ENCODE results near the gene AOPEP. TPM values are rescaled to one million over a fixed set of nuclear protein-coding genes. Genes with fewer than 3 reads are reported as not detected.
A peak's percentile ranks its signal among the peaks of the same experiment; 100 is the strongest.

AOPEP gene
- total RNA-seq, 1 experiment from 2014 or later: 89.5 TPM

DNA sequence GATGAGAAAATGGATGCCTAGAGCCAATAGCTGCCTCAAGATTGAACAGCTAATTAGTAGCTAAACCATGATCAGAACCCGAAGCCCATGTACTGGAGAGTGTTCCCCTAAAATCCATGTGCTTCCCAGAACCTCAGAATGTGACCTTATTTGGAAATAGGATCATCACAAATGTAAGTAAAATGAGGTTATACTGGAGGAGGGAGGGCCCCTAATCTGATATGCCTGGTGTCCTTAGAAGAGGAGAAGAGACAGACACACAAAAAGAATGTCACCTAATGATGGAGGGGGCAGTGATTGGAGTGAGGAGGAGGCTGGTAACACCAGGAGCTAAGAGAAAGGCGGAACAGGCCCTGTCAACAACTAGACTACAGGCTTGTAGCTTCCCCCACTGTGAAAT lies 45.9 kb upstream of the AOPEP start:
- no peak for DNase-seq
- peaks cover 12% of the 10 kb centered on the region for H3K27me3 Mint-ChIP-seq (ENCODE audit: unreplicated experiment)
- peaks cover 9% of the 10 kb centered on the region for H3K4me1 Mint-ChIP-seq (ENCODE audit: low read depth, unreplicated experiment)
- no peak for TF ChIP-seq CTCF (IDR thresholded peaks at IDR 0.05; ENCODE audit: unreplicated experiment)
- no TSS peak for BruUV-seq (replicated peaks)
- no peaks in the 10 kb centered on the region for H3K9me3 Mint-ChIP-seq (ENCODE audit: low read depth, unreplicated experiment)
- H3K27ac Mint-ChIP-seq (ENCODE audit: unreplicated experiment): no peak overlapping the region
- intact Hi-C loops (cut with micrococcal nuclease; ENCODE audit: unreplicated experiment): loop anchor here (1.0 to 5.0 kb wide), 2 partner anchors 102 to 451 kb away; no protein-coding TSS in a partner anchor
- CTCF ChIA-PET: interaction anchor here (0.8 to 1.9 kb wide), 8 partner anchors 12 to 451 kb away, joined by 3 to 11 read pairs (median 4); no protein-coding TSS in a partner anchor
- no peaks in the 10 kb centered on the region for H3K36me3 Mint-ChIP-seq (ENCODE audit: insufficient read depth, unreplicated experiment)
- H3K4me3 Mint-ChIP-seq (ENCODE audit: low read depth, unreplicated experiment): no peak overlapping the region

- BruUV-seq (replicated peaks): no TSS peak
- Mint-ChIP-seq H3K27ac (ENCODE audit: unreplicated experiment) (no peak overlapping the region), H3K36me3 (ENCODE audit: insufficient read depth, unreplicated experiment) (no peaks in the 10 kb centered on the region), H3K4me3 (ENCODE audit: low read depth, unreplicated experiment) (no peak overlapping the region), H3K9me3 (ENCODE audit: low read depth, unreplicated experiment) (no peaks in the 10 kb centered on the region), H3K27me3 (ENCODE audit: unreplicated experiment) (peaks cover 12% of the 10 kb centered on the region), H3K4me1 (ENCODE audit: low read depth, unreplicated experiment) (peaks cover 9% of the 10 kb centered on the region)
- CTCF ChIA-PET: interaction anchor here (0.6 to 2.0 kb wide), 10 partner anchors 11 to 486 kb away, joined by 3 to 11 read pairs (median 4); partner anchors contain the start of gene PCAT7
- TF ChIP-seq CTCF (IDR thresholded peaks at IDR 0.05; ENCODE audit: unreplicated experiment): peak; percentile 37
- peak; percentile 66 for DNase-seq
- intact Hi-C loops (cut with micrococcal nuclease; ENCODE audit: unreplicated experiment): loop anchor here (1.0 to 5.0 kb wide), 2 partner anchors 101 to 450 kb away; no protein-coding TSS in a partner anchor
Measured at GRCh38 chr9:94681508-94681907, 45.0 kb upstream of the AOPEP start.

DNA sequence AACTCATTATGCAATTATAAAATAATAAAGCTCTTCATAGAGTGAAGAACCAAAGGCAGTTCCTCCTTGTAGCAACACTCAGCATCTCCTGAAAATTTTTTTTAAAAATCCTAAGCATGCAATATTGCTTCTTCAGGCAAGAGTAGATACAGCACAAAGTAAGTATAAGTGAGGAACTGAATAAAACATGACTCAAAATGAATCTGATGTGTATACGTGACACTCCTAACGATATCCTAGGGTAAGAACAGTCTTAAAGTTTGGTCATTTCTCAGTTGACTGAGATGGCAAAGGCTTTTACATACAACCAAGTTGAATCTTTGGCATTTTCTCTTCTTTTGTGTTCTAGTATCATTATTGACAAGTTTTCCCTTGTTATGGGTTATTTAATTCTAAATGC lies 41.1 kb upstream of the AOPEP start:
- CTCF ChIA-PET: no interaction called here
- no peaks in the 10 kb centered on the region for H3K36me3 Mint-ChIP-seq (ENCODE audit: insufficient read depth, unreplicated experiment)
- intact Hi-C loops (cut with micrococcal nuclease; ENCODE audit: unreplicated experiment): no loop called here
- no peak for TF ChIP-seq CTCF (IDR thresholded peaks at IDR 0.05; ENCODE audit: unreplicated experiment)
- no peaks in the 10 kb centered on the region for H3K9me3 Mint-ChIP-seq (ENCODE audit: low read depth, unreplicated experiment)
- H3K4me1 Mint-ChIP-seq (ENCODE audit: low read depth, unreplicated experiment): peaks cover 9% of the 10 kb centered on the region
- no peak overlapping the region for H3K27ac Mint-ChIP-seq (ENCODE audit: unreplicated experiment)
- H3K4me3 Mint-ChIP-seq (ENCODE audit: low read depth, unreplicated experiment): no peak overlapping the region
- DNase-seq: no peak
- H3K27me3 Mint-ChIP-seq (ENCODE audit: unreplicated experiment): no peaks in the 10 kb centered on the region
- no TSS peak for BruUV-seq (replicated peaks)

DNA sequence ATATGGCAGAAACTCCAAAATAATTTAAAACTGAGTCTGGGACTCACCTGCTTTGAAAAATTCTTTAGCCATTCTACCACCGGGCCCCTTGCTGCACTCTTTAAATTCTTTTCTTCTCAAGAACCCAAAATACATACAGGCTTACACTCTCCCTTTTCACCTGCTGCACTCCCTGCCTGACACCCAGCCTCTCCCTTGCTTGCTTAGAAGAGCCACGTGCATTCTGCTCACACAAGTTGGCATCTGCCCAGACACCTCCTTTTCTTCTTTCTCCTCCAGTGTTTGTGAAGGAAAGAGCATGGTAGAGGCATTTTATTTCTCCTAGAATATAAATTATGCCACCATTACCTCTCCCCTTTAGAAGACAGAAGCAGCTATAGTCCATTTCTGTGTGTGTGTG lies 39.0 kb upstream of the AOPEP start:
- H3K27me3 Mint-ChIP-seq (ENCODE audit: unreplicated experiment): no peaks in the 10 kb centered on the region
- BruUV-seq (replicated peaks): no TSS peak
- no peak for DNase-seq
- no peak for TF ChIP-seq CTCF (IDR thresholded peaks at IDR 0.05; ENCODE audit: unreplicated experiment)
- H3K9me3 Mint-ChIP-seq (ENCODE audit: low read depth, unreplicated experiment): no peaks in the 10 kb centered on the region
- no peak overlapping the region for H3K27ac Mint-ChIP-seq (ENCODE audit: unreplicated experiment)
- H3K4me3 Mint-ChIP-seq (ENCODE audit: low read depth, unreplicated experiment): no peak overlapping the region
- intact Hi-C loops (cut with micrococcal nuclease; ENCODE audit: unreplicated experiment): no loop called here
- no peaks in the 10 kb centered on the region for H3K36me3 Mint-ChIP-seq (ENCODE audit: insufficient read depth, unreplicated experiment)
- no peaks in the 10 kb centered on the region for H3K4me1 Mint-ChIP-seq (ENCODE audit: low read depth, unreplicated experiment)
- CTCF ChIA-PET: no interaction called here
